D721Med (cell line): Measurements from ENCODE around the gene CIAO3.
"Not testable (repeated sequence)": the region's sequence is repeated elsewhere in the genome, so short reads cannot be mapped to it uniquely, and the experiment has no call there.

Experiments
- DNase-seq: peaks from one replicate; pipeline ENCODE4 v3.0.0; 2011; ENCODE audit warnings: low spot score; ENCODE audit not compliant: insufficient read length
- FAIRE-seq: peaks from 2 replicates; lab custom pipeline; 2011; peaks lifted over from hg19 to GRCh38; lab: Jason Lieb, UNC
- CTCF ChIP-seq: IDR thresholded peaks from 2 replicates; pipeline ENCODE4 v1.5.1; 2012; ENCODE audit warnings: mild to moderate bottlenecking, control low read depth; ENCODE audit not compliant: insufficient read depth; ENCODE audit errors: missing control alignments

CIAO3 gene

DNA sequence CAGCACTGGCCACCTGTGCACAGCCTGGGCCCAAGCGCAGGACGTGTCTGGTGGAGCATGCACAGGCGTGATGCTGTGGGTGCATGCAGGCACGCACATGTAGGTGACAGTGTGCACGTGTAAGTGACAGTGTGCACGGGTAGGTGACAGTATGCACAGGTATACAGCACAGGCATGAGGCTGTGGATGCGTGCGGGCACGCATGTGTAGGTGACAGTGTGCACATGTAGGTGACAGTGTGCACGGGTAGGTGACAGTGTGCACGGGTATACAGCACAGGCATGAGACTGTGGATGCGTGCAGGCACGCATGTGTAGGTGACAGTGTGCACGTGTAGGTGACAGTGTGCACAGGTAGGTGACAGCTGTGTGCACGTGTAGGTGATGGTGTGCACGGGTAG, 39.5 kb upstream of the CIAO3 start:
- TF ChIP-seq CTCF = no peak
- DNase-seq = no peak
- FAIRE-seq = no peak

DNA sequence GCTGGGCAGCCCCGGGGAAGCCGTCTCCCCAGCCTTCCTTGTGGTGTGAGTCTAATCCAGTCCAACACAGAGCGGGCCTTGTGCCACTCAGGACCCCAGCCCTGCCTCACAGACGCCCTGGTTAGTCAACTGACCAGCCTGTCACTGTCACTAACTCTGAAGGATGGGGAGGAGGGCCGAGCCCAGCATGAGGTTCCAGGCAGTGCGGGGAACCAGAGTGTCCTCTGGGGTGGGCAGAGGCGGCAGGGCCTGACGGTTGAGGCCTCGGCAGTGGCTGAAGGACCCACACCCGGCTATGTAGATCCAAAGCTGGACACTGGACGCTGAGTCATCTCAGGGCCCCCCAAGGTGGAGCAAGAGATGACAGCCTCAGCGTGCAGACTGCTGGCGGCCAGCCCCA, 38.8 kb upstream of the CIAO3 start:
- FAIRE-seq = no peak
- TF ChIP-seq CTCF = no peak

DNA sequence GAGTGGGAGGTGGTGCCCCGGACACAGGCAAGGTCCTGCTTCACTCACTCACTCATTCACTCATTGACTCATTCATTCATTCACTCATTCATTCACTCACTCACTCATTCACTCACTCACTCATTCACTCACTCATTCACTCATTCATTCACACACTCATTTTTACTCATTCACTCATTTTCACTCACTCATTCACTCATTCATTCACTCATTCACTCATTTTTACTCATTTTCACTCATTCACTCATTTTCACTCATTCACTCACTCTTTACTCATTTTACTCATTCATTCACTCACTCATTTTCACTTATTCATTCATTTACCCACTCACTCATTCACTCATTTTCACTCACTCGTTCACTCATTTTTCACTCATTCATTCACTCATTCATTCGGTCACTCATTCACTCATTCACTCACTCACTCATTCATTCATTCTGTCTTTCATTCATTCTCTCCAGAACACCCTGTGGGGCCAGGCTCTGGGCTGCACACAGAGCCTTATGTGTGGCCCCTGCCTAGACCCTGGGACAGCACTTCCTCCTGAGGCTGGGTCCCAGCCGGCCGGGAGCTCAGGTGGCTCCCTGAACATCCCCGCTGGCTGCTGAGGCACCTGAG, 38.2 kb upstream of the CIAO3 start:
- FAIRE-seq (no peak), DNase-seq (no peak)
- TF ChIP-seq CTCF = no peak

More for the DNA sequence above, 38.8 kb upstream of the CIAO3 start:
- DNase-seq = no peak

DNA sequence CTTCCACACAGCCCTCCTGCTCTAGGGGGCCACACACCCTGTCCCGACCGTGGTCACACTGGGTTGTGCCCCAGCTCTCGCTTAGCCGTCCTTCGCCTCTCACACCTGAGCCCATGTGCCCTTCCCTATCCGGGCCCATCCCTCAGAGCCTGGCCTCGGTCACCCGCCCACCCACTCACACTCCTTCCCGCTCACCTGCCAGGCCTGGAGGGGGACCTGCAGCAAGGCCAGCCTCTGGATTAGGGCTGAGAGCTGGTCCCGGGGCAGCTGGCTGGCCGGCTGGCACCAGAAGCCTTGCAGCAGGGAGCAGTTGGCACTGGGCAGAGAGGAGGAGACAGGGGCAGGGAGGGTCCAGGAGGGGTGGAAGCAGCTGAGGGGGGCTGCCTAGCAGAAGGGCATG, 37.6 kb upstream of the CIAO3 start:
- no peak for FAIRE-seq
- no peak for DNase-seq
- no peak for TF ChIP-seq CTCF

- no peak for TF ChIP-seq CTCF
- no peak for DNase-seq
- FAIRE-seq = no peak
These were observed 37.0 kb upstream of the CIAO3 start for GRCh38 chr16:777826-778225.

DNA sequence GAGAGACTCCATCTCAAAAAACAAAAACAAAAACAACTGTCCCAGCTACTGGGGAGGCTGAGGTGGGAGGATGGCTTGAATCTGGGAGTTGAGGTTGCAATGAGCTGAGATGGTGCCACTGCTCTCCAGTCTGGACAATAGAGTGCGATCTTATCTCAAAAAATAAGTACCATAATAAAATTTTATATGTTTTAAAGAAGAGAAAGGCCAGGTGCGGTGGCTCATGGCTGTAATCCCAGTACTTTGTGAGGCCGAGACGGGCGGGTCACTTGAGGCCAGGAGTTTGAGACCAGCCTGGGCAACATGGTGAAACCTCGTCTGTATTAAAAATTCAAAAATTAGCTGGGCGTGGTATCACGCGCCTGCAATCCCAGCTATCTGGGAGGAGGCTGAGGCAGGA, 36.0 kb upstream of the CIAO3 start:
- FAIRE-seq = no peak
- no peak for DNase-seq
- TF ChIP-seq CTCF = no peak

DNA sequence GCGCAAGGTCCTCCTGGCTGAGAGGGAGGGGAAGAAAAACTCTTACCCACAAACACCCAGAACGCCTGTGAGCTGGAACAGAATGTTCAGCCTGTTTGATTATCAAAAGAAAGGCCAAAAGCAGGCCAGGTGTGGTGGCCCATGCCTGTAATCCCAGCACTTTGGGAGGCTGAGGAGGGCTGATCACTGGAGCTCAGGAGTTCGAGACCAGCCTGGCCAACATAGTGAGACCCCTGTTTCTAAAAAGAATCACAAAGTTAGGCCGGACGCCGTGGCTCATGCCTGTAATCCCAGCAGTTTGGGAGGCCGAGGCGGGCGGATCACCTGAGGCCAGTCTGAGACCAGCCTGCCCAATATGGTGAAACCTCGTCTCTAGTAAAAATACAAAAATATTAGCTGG, 35.5 kb upstream of the CIAO3 start:
- DNase-seq, FAIRE-seq: not testable (repeated sequence)

DNA sequence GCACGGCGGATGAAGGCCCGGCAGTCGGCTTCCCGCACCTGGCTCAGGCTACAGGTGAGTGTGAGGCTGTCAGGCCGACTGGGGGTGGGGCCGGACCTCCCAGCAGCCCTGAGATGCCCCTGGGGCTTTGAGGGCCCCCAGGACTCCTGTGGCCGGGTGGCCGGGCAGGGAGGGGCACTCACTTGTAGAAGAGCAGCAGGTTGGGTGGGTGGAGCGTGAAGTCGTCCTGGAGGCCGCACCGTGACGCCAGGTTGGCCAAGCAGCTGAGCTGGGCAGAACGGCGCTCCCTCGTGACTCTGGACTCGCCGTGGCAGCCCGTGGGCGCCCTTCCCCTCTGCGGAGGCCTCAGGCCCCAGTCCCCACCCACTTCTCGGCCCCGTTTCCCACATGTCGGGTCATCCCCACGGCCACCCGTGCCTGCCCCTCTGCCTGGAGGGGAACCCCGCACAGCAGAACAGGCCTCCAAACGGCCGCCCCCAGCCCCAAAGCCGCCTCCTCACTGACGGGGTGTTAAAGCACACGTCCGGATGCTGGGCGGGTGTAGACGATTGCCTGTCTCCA, 34.5 kb upstream of the CIAO3 start:
- TF ChIP-seq CTCF = no peak

More for the DNA sequence above, 34.5 kb upstream of the CIAO3 start:
- FAIRE-seq = no peak
- DNase-seq = no peak
